Measurements from ENCODE around the gene SHH. TPM values are rescaled to one million over a fixed set of nuclear protein-coding genes. Genes with fewer than 3 reads are reported as not detected.

Gene SHH
- total and polyA plus RNA-seq, 11 donors = not detected

- ATAC-seq = no peak
- TF ChIP-seq POLR2A (IDR thresholded peaks at IDR 0.05) (no peak), CTCF (IDR thresholded peaks at IDR 0.05) (no peak)
- intact Hi-C loops (cut with DNase I) = loop anchor here in 5 of 10 donors (5.0 to 10.0 kb wide), 3 partner anchors 954 to 1007 kb away; no protein-coding TSS in a partner anchor
- Histone ChIP-seq H3K4me1 (peaks cover 0 to 80% (median 36%) of the 10 kb centered on the region in 12 donors), H3K27ac (no peak overlapping the region), H3K9me3 (no peaks in the 10 kb centered on the region), H3K4me3 (peak overlapping the region in 8 of 12 donors; percentile 16 to 41 (median 25)), H3K27me3 (peaks cover 78 to 100% (median 93%) of the 10 kb centered on the region in 9 donors), H3K36me3 (no peaks in the 10 kb centered on the region)
- DNase-seq = peak in 2 of 5 donors; percentile 1 to 6
- WGBS, 4 donors = 7 to 10% (median 9%) methylated on average over 18 to 33 of the region's 33 CpGs
Measured at GRCh38 chr7:155807789-155808548, 4.3 kb downstream of the SHH start.

- TF ChIP-seq POLR2A (IDR thresholded peaks at IDR 0.05) (no peak), CTCF (IDR thresholded peaks at IDR 0.05) (no peak)
- Histone ChIP-seq H3K9me3 (no peaks in the 10 kb centered on the region), H3K27ac (no peak overlapping the region), H3K4me1 (peaks cover 0 to 80% (median 36%) of the 10 kb centered on the region in 12 donors), H3K4me3 (no peak overlapping the region), H3K36me3 (no peaks in the 10 kb centered on the region), H3K27me3 (peaks cover 77 to 100% (median 93%) of the 10 kb centered on the region in 9 donors)
- intact Hi-C loops (cut with DNase I) = loop anchor here in 5 of 10 donors (5.0 to 10.0 kb wide), 3 partner anchors 955 to 1008 kb away; no protein-coding TSS in a partner anchor
- WGBS, 4 donors = 28 to 34% (median 29%) methylated on average over 19 of the region's 19 CpGs
- peak in 2 of 5 donors; percentile 16 to 36 for DNase-seq
- ATAC-seq = no peak
Measured at GRCh38 chr7:155807065-155807671, 5.1 kb downstream of the SHH start.

GRCh38 chr7:155806096-155806871 is 6.0 kb downstream of the SHH start:
- WGBS, 4 donors = 13 to 22% (median 18%) methylated on average over 32 to 47 of the region's 47 CpGs
- H3K27ac ChIP-seq = no peak overlapping the region
- H3K4me1 ChIP-seq = peaks cover 0 to 75% (median 35%) of the 10 kb centered on the region in 12 donors
- peak overlapping the region in 8 of 12 donors; percentile 12 to 52 (median 40) for H3K4me3 ChIP-seq
- TF ChIP-seq POLR2A (IDR thresholded peaks at IDR 0.05) = no peak
- TF ChIP-seq CTCF (IDR thresholded peaks at IDR 0.05) = no peak
- H3K9me3 ChIP-seq = no peaks in the 10 kb centered on the region
- no peaks in the 10 kb centered on the region for H3K36me3 ChIP-seq
- peak in 2 of 5 donors; percentile 7 to 49 for DNase-seq
- ATAC-seq = no peak
- peaks cover 73 to 100% (median 93%) of the 10 kb centered on the region in 9 donors for H3K27me3 ChIP-seq
- intact Hi-C loops (cut with DNase I) = loop anchor here in 5 of 10 donors (5.0 to 10.0 kb wide), 3 partner anchors 956 to 1009 kb away; no protein-coding TSS in a partner anchor
